Left cardiac atrium (tissue), 4 donors: ENCODE data around the gene MCAM. TPM values are rescaled to one million over a fixed set of nuclear protein-coding genes. Genes with fewer than 3 reads are reported as not detected.

Experiments used
- ATAC-seq, 2 donors: fragments of 200-7000 bp; cut with Tn5 transposase; one replicate each; pipeline ENCODE4 v1.9.1; 2020; ENCODE audit warnings: mild to moderate bottlenecking in 2 of 2, moderate library complexity in 2 of 2
- DNase-seq: peaks from one replicate; pipeline ENCODE4 v3.0.0-alpha.2; 2020
- intact Hi-C, 2 donors: fragments of 100-400 bp; cut with DNase I; formaldehyde crosslinking; loops; one replicate each; pipeline versions ENCODE4 v1.14.1 to v1.15.1; 2022 to 2023
- total RNA-seq, 2 donors: library from RNA; stranded (reverse); fragmentation: NEBNext Ultra II Directional; extraction: Animal tissue kit (Norgen Biotek cat#: 25700); gene quantifications; one replicate each; pipeline ENCODE4 v1.2.1, GENCODE V29; 2021
- donor health status: DM: no; HTN: yes; CAD: no.
- donor health status: DM: no; HTN: yes; CAD: no; lungs with severe emphysema.
- donor health status: DM: yes; HTN: yes; CAD: no.
- donor health status: Dilated cardiomyopathy.

MCAM gene
- total RNA-seq, 2 donors from 2014 or later: 144 to 230 TPM

DNA sequence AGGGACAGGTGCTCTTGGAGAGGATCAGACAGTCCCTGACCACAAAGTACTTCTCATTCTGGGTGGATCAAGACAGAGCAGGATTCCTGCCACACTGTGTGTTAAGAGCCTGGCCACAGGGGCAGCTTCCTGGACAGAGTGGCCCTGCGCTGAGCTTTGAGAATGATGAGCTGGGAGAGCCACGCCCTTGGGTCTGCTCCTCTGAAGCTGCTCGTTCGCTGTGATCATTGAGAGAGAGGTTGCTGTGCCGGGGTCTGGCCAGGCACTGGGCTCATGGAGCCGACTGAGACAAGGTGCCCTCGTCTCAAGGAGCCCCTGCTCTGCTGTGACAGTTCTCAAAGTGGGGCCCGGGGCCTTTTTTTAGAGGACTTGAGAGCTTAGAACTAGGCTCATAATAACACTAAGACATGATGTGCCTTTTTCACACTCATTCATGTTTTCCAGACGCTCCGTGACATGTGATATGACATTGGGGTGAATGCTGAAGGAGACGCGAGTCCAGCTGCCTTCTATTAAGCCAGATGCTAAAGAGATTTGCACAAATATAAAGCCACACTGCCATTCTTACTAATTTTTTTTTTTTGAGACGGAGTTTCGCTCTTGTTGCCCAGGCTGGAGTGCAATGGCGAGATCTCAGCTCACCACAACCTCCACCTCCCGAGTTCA is 31.1 kb upstream of the MCAM start:
- DNase-seq (no peak), ATAC-seq (no peak)
- intact Hi-C loops: no loop called here

DNA sequence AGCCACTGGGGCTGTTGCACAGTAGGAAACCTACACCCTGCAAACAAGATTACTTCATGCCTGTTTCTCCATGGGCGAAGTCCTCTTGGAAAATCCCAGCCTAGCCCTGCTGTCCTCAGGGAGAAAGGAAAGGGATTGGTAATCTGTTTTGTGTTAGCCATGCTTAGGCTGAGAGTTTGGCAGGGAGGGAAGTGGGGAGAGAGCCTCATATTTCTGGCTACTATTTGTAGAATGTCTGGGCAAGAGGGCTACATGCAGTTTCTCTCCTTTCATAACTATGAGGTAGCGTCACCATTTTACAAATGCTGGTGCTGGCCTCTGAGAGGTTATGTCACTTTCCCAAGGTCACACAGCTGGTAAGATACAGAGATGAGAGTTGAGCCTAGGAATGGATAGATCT is 30.3 kb upstream of the MCAM start:
- intact Hi-C loops: no loop called here
- no peak for DNase-seq
- ATAC-seq: peak in 1 of 2 donors; percentile 34

DNA sequence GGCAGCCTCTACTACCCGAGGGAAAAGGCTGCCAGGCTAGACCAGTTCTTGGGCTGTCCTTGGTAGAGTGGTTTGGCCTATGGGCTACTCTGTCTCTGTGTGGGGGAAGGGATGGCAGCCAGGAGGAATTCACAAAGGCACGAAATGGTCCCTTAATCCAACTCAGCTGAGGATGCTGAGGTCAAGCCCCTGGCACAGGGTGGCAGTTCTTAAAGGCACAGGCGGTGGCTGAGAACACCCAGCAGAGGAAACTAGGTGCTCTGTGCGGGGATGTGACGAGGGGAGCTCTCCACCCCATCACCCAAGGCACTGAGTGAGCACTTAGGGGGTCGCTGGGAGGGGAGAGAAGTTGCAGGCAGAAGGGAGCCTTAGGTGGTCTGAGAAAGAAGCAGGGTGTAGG is 29.7 kb upstream of the MCAM start, which contains the start of gene MFRP:
MFRP (minus strand) TSS at position 101 of the 400 bp plus-strand sequence. CDS start 192 bp downstream, outside the sequence.
- ATAC-seq (no peak), DNase-seq (no peak)
- intact Hi-C loops: no loop called here

DNA sequence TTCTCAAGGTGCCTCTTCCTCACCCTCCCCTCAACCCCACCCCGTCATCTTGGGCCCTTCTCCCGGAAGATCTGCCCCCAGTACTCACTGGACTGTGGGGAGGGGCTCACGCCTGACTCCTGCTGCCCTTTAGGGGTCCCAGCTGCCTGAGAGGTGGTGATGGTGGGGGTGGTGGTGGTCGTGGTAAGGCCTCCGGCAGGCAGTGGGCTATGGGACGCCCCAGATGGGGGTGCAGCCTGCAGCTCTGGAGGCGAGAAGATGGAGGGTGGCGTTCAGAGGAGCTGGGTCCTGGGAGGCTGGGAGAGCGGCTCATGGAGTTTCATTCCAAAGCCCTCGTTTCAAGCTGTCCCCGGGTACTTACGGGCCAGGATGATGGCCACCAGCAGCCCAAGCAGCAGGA is 28.8 kb upstream of the MCAM start:
- intact Hi-C loops: no loop called here
- ATAC-seq: no peak

DNA sequence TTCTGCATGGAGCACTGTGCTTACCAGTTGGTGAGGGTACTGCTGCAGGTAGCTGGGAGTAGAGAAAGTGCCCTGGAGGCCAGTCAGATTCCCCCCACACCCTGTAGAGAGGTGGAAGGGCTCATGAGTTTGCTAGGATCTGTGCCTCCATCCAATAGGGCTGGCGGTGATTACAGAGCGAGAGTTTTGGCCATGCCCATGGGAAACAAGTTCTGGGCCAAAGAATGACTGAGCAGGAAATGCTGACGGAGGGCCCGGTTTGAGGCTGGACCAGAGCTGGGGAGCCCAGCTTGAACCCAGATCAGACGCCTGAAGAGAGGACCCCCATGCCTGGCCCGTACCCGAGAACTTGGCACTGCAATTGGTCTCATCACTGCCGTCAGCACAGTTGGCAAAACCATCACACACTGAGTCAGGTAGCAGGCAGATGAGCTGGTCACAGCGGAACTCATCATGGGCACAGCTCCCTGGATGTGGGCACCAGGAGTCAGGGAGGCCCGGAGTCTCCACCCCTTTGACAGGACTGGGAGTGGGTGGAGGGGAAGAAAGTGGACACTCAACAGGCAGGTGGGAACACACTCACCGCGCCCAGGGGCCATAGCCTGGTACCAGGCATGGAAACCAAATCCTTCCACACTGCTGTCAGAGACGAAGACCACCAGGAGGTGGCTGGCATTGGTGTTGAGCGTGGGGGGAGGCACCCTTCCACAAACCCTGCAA is 27.5 kb upstream of the MCAM start:
- intact Hi-C loops: no loop called here
- DNase-seq: no peak

More for the DNA sequence above, 28.8 kb upstream of the MCAM start:
- DNase-seq: no peak

DNA sequence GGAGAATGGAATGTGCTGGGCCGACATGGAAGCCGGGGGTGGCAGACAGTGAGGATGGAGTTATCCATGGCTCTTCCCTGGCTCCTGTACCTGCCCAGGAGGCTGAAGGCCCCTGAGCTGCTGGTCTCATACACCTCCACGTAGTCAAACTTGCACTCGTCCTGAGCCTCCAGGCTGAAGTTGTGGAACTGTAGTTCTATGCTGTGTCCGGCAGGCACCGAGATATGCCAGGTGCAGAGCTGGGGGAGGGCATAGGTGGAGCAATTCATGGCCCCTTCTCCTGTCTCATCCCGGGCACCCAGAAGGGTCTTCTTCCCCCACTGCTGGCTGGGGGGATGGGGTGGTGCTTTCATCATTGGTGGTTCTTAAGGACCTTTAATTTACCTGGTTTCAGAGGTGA is 26.8 kb upstream of the MCAM start:
- intact Hi-C loops: no loop called here
- DNase-seq (no peak), ATAC-seq (no peak)

More for the DNA sequence above, 27.5 kb upstream of the MCAM start:
- ATAC-seq: no peak

DNA sequence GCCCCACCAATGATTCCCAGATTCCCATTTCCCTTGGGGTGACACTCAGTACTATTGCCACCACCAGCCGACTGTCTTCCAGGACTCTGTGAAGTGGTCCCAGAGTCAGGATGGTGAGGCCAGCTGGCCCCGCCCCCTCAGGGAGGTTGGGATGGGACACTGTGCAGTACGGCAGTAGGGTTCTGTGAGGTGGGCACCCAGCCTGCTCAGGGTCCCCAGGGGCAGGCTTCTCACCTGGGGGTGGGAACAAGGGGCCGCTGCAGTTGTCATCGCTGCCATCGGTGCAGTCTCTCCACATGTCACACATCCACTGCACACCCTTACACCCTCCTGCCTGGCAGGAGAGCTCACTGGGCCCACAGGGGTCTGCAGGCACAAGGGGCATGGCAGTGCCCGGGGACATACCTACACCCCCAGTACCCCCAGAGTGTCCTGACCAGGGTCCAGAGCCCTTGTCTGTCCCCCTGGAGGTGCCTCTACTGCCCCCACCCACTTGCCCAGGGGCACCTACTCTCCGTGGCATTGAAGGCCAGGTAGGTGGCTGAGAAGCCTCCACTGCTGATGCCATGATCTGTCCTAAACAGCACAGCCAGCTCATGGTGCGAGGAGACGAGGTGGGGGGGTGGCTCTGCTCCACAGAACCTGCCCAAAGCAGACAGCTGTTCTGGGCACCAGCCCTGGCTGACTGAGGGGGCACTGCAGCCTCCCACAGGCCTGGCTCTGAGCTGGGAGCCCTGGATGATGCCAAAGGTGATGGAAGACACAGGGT is 25.6 kb upstream of the MCAM start:
- intact Hi-C loops: no loop called here
- ATAC-seq: no peak
- no peak for DNase-seq

DNA sequence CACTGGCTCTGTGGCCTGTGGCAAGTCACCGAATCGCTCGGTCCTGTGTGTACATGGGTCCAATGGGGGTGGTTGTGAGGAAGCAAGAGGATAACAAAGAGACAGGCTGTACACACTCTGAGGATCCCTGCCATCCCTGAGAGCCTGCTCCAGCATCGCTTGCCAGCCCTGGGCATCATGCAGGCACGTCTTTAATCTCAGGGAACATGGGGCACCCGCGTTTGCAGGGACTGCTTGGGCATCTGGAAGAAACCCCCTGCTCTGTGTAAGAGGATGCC is 25.0 kb upstream of the MCAM start:
- ATAC-seq: no peak
- intact Hi-C loops: no loop called here

DNA sequence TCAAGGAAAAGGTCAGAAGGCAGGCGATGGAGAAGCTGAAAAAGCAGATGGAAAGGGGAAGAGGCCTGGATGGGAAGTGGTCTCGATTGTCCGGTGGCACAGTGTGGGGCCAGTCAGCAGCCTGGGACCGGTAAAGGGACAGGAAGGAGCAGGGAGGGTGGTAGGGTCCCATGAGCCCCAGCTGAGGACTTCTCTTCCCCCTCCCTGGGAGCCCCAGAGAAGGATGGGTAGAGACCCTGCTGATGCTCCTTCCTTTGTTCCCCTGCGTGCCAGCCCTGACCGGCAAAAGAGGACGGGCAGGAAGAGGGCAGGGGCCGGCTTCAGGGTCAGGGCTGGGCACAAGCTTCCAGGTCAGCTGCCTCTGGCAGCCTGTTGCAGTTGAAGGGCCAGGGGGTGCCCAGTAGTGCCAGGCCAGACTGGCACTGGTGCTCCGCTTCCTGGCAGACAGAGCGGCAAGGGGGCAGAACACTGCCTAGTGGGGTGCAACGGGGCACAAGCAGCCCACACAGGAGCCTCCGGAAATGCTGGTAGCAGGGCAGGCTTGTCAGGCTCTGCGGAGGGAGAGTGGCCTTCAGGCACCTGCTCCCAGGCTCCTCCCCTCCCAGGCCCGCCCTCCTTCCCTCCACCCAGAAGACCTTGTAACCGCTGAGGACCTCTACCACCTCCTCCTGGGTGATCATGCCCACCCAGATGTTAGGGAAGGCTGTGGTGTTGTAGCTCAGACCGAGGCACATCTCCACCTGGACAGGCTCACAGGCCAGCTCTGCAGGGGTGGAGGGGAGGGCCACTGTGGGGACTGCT is 24.5 kb upstream of the MCAM start:
- no peak for DNase-seq
- intact Hi-C loops: no loop called here
- peak in 1 of 2 donors; percentile 1 for ATAC-seq

More for the DNA sequence above, 25.0 kb upstream of the MCAM start:
- DNase-seq: no peak

DNA sequence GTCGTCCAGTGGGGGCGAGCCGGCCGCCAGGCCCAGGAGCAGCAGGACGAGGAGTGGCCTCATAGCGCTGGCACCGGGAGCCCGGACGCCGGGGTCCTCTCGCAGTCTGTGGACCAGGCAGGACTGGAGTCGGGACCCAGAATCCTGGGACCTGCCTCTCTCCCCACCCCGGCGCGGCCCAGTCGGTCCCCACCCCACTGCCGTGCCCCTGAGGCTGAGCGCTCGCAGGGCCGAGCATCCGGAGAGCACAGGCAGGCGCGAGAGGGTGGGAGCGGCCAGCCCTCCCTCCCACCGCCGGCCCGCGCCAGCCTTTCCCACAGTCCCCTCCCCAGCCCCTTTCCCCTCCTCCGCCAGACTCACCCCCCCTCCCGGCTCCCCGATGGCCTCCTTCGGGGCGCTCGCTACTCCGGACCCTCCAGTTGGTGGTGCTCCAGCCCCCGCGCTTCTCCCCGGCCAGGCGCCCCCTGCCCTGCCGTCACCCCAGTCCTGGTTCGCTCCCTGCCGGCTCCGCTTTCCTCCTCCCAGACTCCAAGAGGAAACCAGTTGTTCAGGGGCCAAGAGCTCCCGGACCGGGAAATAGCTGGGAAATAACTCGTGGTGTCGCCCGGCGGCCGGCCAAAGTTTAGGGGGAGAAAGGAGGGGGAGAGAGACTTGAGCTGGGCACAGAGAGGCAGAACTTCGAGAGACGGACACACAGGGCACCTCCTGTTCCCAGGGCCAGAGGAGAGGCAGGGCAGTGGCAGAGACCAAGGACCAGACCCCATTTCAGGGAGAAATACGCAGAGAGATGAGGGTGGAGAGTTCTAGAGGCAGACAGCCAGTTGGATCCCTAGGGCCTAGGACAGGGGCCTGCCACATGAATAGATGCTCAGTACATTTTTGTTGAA is 23.6 kb upstream of the MCAM start, which contains the start of gene C1QTNF5:
C1QTNF5 (minus strand) TSS at position 549 of the 887 bp plus-strand sequence; CDS start at position 63, 486 bp downstream.
- peak; percentile 92 for DNase-seq
- intact Hi-C loops: no loop called here
- ATAC-seq: peak; percentile 68 to 70

DNA sequence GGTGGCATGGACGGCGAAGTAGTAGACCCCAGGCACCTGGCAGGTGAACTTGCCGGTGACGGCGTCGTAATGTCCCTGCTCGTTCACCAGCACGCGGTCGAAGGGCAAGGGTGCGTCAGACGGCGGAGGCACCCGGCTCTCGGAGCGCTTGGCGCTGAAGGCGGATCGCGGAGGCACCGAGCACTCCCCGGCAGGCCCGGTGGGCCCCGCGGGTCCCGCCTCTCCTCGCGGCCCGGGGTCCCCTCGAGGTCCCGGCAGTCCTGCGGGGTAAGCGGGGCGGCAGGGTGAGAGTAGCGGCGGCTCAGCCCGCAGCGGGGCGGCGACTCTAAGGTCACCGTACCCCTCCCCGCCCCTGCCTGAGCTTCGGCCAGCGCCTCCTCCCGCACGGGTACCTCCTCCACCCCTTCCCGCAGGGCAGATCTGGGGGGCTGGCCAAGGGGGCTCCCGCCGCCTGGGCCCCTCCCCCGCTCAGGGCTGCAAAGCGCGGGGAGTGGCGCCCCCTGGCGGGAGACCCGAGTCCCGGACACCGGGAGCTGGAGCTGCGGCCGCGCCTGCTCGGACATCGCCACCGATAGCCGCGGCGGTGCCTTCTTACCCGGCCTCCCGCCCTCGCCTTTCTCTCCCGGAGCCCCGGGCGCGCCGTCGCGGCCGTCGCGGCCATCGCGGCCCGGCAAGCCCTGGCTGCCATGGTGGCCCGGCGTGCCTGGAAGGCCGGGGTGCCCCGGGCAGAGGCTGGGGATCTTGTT is 22.8 kb upstream of the MCAM start:
- peak; percentile 85 for DNase-seq
- ATAC-seq: peak; percentile 75 to 79
- intact Hi-C loops: loop anchor here in 1 of 2 donors (5.0 kb wide), 1 partner anchor 33 kb away; no protein-coding TSS in a partner anchor

DNA sequence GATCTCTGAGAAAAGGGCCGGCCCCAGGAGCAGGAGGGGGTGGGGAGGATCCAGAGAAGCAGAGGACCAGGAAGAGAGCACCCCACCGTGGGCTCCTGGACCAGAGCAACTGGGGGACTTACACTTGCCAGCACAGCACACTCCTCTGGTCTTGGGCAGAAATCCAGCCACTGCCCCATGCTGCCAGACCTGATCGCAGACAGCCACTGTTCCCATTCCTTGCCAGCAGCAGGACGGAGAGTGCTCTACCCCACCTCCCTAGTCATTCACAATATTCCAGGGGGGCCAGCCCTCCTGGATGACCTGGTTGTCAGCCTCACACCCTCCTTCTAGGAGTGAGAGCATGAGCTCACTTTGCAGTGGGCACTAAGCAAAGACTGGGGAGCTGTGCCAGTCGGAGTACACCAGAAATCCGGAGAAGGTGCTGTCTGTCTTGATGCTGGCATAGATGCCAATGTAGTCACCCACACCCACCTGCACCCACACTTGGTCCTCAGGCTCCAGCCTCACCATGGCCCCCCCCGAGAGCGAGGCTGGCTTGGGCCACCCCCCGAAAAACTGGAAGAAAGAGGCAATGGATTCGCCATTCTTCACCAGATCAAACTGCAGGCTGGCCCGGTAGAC is 22.1 kb upstream of the MCAM start:
- DNase-seq: no peak
- intact Hi-C loops: loop anchor here in 1 of 2 donors (5.0 kb wide), 1 partner anchor 33 kb away; no protein-coding TSS in a partner anchor
- ATAC-seq: no peak

DNA sequence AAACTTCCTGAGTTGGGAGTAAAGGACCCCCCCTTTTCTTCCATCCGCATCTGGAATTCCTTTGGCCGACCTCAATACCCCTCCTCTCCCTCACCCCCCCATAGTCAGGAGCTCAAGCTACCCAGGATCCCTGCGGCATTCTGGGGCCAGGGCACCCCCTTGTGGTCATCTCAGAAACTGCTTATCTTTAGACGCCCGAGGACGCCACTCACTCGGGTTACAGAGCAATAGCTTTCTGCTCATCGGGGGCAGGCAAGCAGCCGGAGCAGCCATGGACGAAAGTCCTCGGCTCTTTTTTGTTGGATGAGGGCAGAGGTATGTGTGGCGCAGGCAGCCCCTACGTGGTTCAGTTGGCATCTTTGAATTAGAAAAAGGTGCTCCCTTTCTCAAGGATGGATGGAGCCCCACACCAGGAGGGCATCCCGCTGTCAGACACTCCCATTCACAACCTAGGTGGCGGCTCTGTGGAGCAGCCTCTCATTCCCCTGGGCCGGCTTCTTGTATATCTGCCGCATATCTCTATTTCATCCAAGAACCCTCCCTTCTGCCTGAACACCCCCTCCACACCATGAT is 21.5 kb upstream of the MCAM start:
- intact Hi-C loops: loop anchor here in 1 of 2 donors (5.0 kb wide), 1 partner anchor 34 kb away; no protein-coding TSS in a partner anchor
- DNase-seq: peak; percentile 74
- peak; percentile 8 for ATAC-seq

DNA sequence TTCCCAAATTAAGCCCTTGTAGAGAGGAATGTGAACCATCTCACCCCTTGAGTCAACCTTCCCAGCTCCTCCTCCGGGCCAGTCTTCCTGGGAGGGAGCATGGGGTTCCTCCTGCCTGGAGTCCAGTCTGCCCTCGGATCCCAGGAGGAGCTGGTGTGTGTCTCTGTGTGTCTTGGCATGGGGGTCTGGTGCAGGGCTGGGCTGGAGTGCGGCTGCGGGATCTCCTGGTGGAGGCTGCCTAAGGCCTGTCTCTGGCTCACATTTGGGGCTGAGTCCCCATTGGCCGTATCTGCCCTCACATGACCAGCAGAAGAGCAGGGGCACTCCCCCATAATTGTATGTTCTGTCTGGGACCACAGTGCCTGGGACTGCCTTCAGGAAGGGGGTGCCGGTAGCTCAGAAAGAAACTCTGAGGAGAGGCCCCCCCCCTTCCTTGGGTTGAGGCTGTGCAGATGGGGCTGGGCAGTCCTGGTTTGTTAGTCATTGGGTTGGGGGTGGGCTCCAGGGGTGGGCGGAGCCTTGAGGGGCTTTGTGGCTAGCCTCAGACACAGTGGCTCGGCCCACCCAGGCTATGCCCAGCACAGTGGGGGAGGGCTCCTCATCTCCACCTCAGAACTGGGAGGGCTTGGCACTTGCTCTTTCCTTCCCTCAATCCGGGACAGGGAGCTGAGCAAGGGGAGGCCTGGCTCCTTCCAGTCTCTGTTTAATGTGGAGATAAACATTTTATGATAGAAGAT is 20.8 kb upstream of the MCAM start:
- ATAC-seq: no peak
- intact Hi-C loops: loop anchor here in 1 of 2 donors (5.0 kb wide), 1 partner anchor 35 kb away; no protein-coding TSS in a partner anchor
- no peak for DNase-seq

DNA sequence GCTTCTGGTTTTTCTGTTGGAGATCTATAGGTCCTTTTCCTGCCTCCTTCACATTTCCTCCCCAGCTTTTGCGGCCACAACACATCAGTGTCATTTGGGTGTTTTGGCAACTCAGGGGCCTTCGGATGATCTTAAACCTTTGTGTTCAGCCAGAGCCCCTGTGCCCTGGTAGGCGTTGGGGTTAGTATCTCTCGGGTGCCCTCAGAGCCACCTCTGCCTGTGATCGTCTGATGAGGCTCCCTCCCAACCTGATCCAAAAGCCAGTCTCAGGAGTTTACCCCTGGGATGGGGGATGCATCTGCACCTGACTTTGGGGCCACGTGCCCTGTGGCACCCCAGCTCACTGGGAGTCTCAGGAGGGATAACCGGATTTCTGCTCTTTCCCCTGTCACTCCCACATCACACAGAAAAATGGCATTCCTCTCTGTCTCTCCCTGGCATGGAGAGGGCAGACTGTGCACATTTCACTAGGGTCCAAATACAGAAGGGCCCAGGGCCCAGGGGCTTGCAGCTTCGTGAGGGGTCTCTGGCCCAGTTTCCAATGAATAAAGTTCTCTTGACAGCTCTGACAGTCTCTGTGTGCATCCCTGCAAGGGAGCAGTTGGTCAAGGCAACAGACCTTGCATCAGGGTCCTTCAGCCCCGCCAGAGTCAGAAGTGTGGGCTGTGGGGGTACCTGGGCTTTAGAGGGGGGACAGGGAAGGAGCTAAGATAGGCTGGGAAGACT is 20.0 kb upstream of the MCAM start:
- ATAC-seq (no peak), DNase-seq (no peak)
- intact Hi-C loops: loop anchor here in 1 of 2 donors (5.0 kb wide), 1 partner anchor 35 kb away; no protein-coding TSS in a partner anchor
